GM21390 (cell line): Measurements from ENCODE around the gene NELFE.
"Not testable (repeated sequence)": the region's sequence is repeated elsewhere in the genome, so short reads cannot be mapped to it uniquely, and the experiment has no call there.

Experiments used
- ATAC-seq: cut with Tn5 transposase; IDR thresholded peaks from one replicate; pipeline ENCODE4 v1.9.1; 2021; ENCODE audit not compliant: unreplicated experiment

The NELFE gene

DNA sequence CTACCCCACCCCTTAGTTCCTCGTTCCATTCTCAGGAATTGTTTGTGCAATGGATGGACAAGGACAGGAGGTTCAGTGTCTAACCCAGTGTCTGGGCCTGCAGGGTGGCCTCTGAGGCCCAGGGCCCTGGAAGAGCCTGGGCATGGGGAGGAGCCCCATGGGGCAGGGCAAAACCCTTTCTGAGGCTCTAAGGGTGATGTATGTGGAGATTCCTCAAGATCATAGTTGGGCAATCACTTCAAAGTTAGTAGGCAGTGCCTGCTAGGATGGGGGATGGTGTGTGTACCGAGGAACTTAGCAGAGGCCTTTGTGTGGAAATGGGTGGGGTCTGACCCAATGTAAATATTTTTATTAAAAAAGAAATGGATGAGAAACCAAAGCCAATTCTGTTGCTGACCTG is 38.0 kb downstream of the NELFE start:
- no peak for ATAC-seq

DNA sequence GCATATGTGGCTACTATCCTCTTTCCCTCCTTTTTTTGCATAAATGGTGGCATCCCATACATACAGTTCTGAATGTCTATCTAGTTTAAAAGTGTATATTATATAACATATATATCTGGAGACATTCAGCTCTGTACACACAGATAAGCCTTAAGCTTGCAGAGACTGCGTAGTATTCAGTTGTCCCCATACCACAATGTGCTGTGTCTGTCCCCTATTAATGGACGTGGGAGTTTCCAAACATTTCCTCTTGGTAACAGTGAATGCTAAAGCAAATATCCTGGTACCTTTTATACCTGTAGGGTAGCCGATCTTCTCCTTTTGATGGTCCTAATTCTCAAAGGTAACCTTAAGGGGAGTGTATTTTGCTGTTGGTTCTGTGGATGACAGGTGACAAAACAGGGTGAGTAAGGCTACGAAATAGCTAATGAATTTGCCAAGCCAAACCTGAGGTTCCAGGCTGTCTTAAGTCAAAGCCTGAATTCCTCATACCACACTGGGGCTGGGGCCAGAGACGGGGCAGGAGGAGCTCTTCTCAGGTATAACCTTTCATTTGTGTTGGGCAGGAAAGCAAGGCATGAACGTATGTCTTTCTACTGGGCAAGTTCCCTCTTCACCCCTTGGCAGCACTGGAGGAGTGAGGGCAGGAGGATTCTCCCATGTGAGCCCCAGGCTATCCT is 39.0 kb downstream of the NELFE start:
- ATAC-seq, result no peak

GRCh38 chr6:31918069-31918720 is 40.6 kb downstream of the NELFE start:
- no peak for ATAC-seq

DNA sequence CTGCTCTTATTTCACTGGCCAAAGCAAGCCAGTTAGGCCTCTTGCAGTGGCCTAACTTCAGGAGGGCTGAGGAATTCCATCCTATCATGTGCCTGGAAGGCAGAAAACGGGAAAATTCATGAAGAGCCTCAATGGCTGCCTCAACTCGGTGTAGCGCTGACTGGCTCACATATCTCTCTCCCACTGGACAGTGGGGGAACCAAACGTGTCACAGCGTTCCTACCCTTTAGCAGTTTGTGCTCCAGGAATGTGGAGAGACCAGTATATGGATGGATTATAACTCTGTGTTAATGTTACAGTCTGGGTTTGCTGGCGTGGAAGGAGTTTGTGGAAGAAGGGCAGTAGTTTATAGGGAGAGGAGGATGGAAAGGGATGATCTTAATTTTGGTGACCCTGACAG is 43.0 kb downstream of the NELFE start:
- no peak for ATAC-seq

DNA sequence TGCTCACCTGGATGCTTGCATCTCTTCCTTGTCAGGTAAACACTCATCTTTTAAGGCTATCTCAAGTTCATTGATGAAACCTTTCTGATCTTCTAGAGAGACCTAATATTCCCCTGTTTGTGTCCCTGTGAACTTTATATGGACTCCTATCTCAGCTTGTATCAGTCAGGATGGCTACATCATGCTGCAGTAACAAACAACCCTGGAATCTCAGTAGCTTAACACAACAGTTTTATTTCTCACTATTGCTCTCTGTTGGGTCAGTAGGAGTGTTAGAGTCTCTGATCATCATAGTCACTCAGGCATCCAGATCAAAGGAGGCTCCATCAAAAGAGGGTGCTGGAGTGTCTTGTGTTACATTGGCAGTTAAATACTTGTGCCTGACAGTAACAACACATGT is 43.4 kb downstream of the NELFE start:
- no peak for ATAC-seq

DNA sequence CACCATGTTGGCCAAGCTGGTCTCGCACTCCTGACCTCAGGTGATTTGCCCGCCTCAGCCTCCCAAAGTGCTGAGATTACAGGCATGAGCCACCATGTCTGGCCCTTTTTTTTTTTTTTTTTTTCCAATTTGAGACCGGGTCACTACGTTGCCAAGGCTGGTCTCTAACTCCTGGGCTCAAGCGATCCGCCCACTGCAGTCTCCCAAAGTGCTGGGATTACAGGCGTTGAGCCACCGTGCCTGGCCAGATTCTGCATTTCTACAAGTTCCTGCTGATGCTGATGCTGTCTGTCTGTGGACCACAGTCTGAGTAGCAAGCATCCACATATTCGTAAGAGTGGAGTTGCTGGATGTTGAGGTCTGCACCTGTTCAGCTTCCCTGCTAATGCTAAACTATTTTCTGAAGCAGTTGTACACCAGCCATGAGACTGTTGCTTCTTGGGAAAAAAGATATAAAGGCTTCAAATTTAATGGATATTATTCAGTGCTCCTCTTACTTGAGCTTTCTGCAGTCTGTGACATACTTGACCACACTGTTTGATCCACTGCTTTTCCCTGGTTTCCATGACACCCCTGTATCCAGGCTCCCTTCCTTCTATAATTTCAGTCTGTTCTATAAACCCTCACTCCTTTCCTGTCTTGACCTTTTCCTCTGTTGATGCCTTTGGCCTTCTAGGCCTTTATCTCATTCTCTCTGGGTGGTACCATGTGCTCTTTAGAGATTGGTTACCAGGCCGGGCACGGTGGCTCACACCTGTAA is 46.8 kb downstream of the NELFE start:
- no peak for ATAC-seq

GRCh38 chr6:31909298-31909697 is 49.5 kb downstream of the NELFE start:
- not testable (repeated sequence) for ATAC-seq

DNA sequence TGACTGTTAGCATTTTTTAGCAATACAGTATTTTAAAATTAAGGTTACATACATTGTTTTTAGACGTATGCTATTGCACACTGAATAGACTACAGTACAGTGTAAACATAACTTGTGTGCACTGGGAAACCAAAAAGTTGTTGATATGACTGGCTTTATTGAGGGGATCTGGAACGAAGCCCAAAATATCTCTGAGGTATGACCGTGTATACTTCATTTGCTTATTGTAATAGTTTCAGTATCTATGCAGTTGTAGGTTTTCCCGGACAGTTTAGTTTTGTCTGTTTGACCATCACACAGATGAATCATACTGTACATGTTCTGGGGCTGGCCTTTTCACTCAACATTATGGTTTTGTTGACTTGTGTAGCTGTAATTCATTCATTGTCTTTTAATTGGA is 50.0 kb downstream of the NELFE start:
- peak; percentile 82 for ATAC-seq

DNA sequence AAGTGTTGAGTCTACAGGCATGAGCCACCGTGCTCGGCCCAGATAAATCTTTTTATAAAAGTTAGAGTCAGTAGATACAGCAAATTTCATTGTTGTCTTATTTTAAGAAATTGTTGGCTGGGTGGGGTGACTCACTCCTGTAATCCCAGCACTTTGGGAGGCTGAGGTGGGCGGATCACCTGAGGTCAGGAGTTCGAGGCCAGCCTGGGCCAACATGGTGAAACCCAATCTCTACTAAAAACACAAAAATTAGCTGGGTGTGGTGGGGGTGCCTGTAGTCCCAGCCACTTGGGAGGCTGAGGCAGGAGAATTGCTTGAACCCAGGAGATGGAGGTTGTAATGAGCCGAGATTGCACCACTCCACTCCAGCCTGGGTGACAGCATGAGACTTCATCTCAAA is 50.5 kb downstream of the NELFE start:
- ATAC-seq, result not testable (repeated sequence)

GRCh38 chr6:31907158-31907813 is 51.5 kb downstream of the NELFE start:
- ATAC-seq, result no peak

- ATAC-seq, result not testable (repeated sequence)
Observed at GRCh38 chr6:31906727-31907126, 52.0 kb downstream of the NELFE start.

GRCh38 chr6:31906122-31906521 is 52.6 kb downstream of the NELFE start:
- ATAC-seq, result no peak

GRCh38 chr6:31905041-31905440 is 53.7 kb downstream of the NELFE start:
- no peak for ATAC-seq

GRCh38 chr6:31903957-31904356 is 54.8 kb downstream of the NELFE start:
- ATAC-seq, result no peak
